ENCODE results near the gene IGSF8. TPM values are rescaled to one million over a fixed set of nuclear protein-coding genes. Genes with fewer than 3 reads are reported as not detected.
"Not testable (repeated sequence)": the region's sequence is repeated elsewhere in the genome, so short reads cannot be mapped to it uniquely, and the experiment has no call there.

IGSF8 gene
- total RNA-seq, 1 donor from 2014 or later: 21.6 TPM

DNA sequence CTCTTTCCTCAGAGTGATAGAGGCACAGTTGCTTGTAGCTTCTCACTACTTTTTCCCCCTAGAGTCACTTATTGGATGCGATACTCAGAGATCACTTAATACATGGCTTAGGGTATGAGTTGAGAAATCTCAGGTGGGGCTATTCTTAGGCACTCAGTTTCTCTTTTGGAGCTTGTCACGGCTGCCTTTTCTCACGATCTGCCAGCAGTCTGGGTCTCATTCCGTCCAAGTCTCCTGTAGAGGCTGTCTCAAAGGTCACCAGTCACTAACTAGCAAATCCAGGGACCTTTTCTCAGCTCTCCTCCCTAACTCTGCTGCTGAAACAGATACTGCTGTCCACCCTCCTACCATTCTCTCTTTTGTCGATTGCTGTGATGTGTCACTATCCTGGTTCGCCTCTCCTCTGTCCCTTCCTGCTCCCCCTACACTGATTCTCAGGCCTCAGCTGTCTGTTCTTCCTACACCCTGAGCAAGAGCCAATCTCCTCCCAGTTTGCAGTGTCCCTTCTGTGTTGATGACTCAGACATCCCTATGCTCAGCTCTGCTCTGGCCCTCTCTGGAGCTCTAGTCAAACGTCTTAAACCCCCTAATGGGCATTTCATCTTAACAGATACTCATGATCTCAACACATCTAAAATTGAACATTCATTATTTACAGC lies 29.6 kb upstream of the IGSF8 start:
- no peak overlapping the region for H3K27ac ChIP-seq
- DNase-seq (ENCODE audit: extremely low spot score in 2 of 2): no peak
- TF ChIP-seq POLR2AphosphoS5 (IDR thresholded peaks at IDR 0.05; ENCODE audit: insufficient read depth in 1 of 2, low read depth in 1 of 2) (no peak), POLR2A (IDR thresholded peaks at IDR 0.05) (no peak)
- TF ChIP-seq, protein P1, sequence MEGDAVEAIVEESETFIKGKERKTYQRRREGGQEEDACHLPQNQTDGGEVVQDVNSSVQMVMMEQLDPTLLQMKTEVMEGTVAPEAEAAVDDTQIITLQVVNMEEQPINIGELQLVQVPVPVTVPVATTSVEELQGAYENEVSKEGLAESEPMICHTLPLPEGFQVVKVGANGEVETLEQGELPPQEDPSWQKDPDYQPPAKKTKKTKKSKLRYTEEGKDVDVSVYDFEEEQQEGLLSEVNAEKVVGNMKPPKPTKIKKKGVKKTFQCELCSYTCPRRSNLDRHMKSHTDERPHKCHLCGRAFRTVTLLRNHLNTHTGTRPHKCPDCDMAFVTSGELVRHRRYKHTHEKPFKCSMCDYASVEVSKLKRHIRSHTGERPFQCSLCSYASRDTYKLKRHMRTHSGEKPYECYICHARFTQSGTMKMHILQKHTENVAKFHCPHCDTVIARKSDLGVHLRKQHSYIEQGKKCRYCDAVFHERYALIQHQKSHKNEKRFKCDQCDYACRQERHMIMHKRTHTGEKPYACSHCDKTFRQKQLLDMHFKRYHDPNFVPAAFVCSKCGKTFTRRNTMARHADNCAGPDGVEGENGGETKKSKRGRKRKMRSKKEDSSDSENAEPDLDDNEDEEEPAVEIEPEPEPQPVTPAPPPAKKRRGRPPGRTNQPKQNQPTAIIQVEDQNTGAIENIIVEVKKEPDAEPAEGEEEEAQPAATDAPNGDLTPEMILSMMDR (IDR thresholded peaks at IDR 0.05): no peak
- H3K27me3 ChIP-seq: no peaks in the 10 kb centered on the region
- intact Hi-C loops (cut with DNase I): no loop called here
- H3K36me3 ChIP-seq: no peaks in the 10 kb centered on the region
- no peaks in the 10 kb centered on the region for H3K9me3 ChIP-seq
- no peaks in the 10 kb centered on the region for H3K4me1 ChIP-seq
- no peak overlapping the region for H3K4me3 ChIP-seq

DNA sequence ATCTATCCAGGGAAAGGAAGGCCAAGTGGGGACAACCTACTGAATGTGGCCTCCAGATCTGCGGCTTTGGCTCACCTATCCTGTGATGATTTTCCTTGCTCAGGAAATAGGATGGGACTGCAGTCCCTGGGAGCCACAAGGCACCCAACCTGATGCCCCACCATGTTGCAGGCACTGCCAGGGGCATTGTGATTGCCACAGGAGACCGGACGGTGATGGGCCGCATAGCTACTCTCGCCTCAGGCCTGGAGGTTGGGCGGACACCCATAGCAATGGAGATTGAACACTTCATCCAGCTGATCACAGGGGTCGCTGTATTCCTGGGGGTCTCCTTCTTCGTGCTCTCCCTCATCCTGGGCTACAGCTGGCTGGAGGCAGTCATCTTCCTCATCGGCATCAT lies 29.0 kb upstream of the IGSF8 start:
- no peaks in the 10 kb centered on the region for H3K27me3 ChIP-seq
- TF ChIP-seq POLR2A (IDR thresholded peaks at IDR 0.05): no peak
- TF ChIP-seq, protein P1 (IDR thresholded peaks at IDR 0.05): no peak
- TF ChIP-seq POLR2AphosphoS5 (IDR thresholded peaks at IDR 0.05; ENCODE audit: insufficient read depth in 1 of 2, low read depth in 1 of 2): no peak
- H3K9me3 ChIP-seq: no peaks in the 10 kb centered on the region
- intact Hi-C loops (cut with DNase I): no loop called here
- no peaks in the 10 kb centered on the region for H3K36me3 ChIP-seq
- H3K4me3 ChIP-seq: no peak overlapping the region
- no peak overlapping the region for H3K27ac ChIP-seq
- DNase-seq (ENCODE audit: extremely low spot score in 2 of 2): no peak
- H3K4me1 ChIP-seq: no peaks in the 10 kb centered on the region

DNA sequence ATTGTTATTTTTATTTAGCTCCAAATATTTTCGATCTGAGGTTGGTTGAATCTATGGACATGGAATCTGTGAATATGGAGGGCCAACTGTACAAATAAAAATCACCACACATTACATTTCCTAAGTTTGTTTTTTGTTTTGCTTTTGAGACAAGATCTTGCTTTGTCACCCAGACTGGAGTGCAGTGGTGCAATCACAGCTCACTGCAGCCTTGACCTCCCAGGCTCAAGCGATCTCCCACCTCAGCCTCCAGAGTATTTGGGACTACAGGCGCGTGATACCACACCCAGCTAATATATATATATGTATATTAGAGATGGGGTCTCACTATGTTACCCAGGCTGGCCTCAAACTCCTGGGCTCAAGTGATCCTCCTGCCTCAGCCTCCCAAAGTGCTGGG lies 27.9 kb upstream of the IGSF8 start:
- H3K36me3 ChIP-seq; H3K4me3 ChIP-seq; intact Hi-C loops (cut with DNase I); H3K27me3 ChIP-seq; H3K4me1 ChIP-seq; H3K27ac ChIP-seq; DNase-seq (ENCODE audit: extremely low spot score in 2 of 2); H3K9me3 ChIP-seq: not testable (repeated sequence)

GRCh38 chr1:160125746-160126145 lies 27.3 kb upstream of the IGSF8 start:
- no peak overlapping the region for H3K27ac ChIP-seq
- H3K4me3 ChIP-seq: no peak overlapping the region
- no peaks in the 10 kb centered on the region for H3K27me3 ChIP-seq
- DNase-seq (ENCODE audit: extremely low spot score in 2 of 2): no peak
- TF ChIP-seq POLR2A (IDR thresholded peaks at IDR 0.05): no peak
- TF ChIP-seq, protein P1 (IDR thresholded peaks at IDR 0.05): no peak
- TF ChIP-seq POLR2AphosphoS5 (IDR thresholded peaks at IDR 0.05; ENCODE audit: insufficient read depth in 1 of 2, low read depth in 1 of 2): no peak
- no peaks in the 10 kb centered on the region for H3K9me3 ChIP-seq
- intact Hi-C loops (cut with DNase I): no loop called here
- no peaks in the 10 kb centered on the region for H3K4me1 ChIP-seq
- no peaks in the 10 kb centered on the region for H3K36me3 ChIP-seq

DNA sequence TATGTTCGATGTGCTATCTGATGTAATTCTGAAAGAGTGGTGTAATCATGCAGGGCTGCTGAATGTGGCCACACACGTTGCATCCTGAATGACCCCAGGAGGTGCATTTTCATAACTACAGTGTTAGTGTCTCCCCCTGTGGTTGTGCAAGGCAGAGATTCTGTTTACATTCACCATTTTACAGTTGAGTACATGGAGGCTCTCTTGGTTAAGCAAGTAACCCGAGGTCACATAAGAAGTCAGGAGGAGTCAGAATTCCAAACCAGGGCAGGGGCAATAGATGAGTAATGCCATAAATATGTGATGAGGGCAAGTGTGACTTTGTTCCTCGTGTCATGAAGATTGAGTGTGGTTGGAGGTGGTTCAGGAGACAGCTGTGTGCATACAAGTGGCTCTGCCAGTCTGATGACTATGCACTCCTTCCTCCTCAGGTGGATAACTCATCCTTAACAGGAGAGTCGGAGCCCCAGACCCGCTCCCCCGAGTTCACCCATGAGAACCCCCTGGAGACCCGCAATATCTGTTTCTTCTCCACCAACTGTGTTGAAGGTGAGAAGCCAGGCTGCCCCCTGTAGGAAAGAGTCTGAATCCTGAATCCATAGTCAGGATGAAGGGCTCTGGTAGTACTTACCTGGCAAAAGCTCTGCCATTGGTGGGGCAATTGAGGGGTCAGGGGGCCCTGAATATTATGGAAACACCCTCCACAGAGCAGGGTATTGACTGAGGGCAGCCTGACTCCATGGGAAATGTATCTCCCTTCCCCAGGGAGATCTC lies 26.5 kb upstream of the IGSF8 start:
- Histone ChIP-seq H3K9me3 (no peaks in the 10 kb centered on the region), H3K36me3 (no peaks in the 10 kb centered on the region), H3K4me3 (no peak overlapping the region), H3K27me3 (no peaks in the 10 kb centered on the region), H3K4me1 (no peaks in the 10 kb centered on the region), H3K27ac (no peak overlapping the region)
- intact Hi-C loops (cut with DNase I): no loop called here
- DNase-seq (ENCODE audit: extremely low spot score in 2 of 2): no peak
- TF ChIP-seq, protein P1 (IDR thresholded peaks at IDR 0.05): no peak
- TF ChIP-seq POLR2A (IDR thresholded peaks at IDR 0.05) (no peak), POLR2AphosphoS5 (IDR thresholded peaks at IDR 0.05; ENCODE audit: insufficient read depth in 1 of 2, low read depth in 1 of 2) (no peak)

Measured in vagina (tissue), 2 donors.